ENCODE measurements around the gene NPB.

GRCh38 chr17:81923302-81924260 is 21.5 kb downstream of the NPB start:
- TF ChIP-seq, protein P1, sequence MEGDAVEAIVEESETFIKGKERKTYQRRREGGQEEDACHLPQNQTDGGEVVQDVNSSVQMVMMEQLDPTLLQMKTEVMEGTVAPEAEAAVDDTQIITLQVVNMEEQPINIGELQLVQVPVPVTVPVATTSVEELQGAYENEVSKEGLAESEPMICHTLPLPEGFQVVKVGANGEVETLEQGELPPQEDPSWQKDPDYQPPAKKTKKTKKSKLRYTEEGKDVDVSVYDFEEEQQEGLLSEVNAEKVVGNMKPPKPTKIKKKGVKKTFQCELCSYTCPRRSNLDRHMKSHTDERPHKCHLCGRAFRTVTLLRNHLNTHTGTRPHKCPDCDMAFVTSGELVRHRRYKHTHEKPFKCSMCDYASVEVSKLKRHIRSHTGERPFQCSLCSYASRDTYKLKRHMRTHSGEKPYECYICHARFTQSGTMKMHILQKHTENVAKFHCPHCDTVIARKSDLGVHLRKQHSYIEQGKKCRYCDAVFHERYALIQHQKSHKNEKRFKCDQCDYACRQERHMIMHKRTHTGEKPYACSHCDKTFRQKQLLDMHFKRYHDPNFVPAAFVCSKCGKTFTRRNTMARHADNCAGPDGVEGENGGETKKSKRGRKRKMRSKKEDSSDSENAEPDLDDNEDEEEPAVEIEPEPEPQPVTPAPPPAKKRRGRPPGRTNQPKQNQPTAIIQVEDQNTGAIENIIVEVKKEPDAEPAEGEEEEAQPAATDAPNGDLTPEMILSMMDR (IDR thresholded peaks at IDR 0.05), result no peak
- no peak for TF ChIP-seq EP300 (IDR thresholded peaks at IDR 0.05)
- no peak for TF ChIP-seq POLR2A (IDR thresholded peaks at IDR 0.05)
